Adrenal gland (tissue), 12 donors: Measurements from ENCODE around the gene APBA2. TPM values are rescaled to one million over a fixed set of nuclear protein-coding genes. Genes with fewer than 3 reads are reported as not detected.
"Not testable (repeated sequence)": the region's sequence is repeated elsewhere in the genome, so short reads cannot be mapped to it uniquely, and the experiment has no call there.

ENCODE experiments used
- DNase-seq, 7 donors: peaks; one replicate each; pipeline ENCODE4 v3.0.0-alpha.2; 2019 to 2020
- H3K27ac ChIP-seq, 5 donors: fragments of 200-600 bp; sonication (generic) in 4 of 5; 1 replicate in 3 of 5; 2 replicates in 2 of 5; pipeline versions ENCODE4 v1.5.1 to v1.8.0; 2016 to 2020; ENCODE audit warnings: mild to moderate bottlenecking in 1 of 5
- H3K27me3 ChIP-seq: fragments of 200-600 bp; 2 replicates; pipeline ENCODE4 v1.8.0; 2021
- H3K36me3 ChIP-seq, 2 donors: fragments of 200-600 bp; replicated peaks in 1 of 2; 1 replicate in 1 of 2; 2 replicates in 1 of 2; pipeline versions ENCODE4 v1.5.1 to v1.8.0; 2018 to 2022
- H3K4me1 ChIP-seq, 2 donors: fragments of 200-600 bp; replicated peaks in 1 of 2; 1 replicate in 1 of 2; 2 replicates in 1 of 2; pipeline versions ENCODE4 v1.5.1 to v1.8.0; 2018 to 2021
- H3K4me3 ChIP-seq, 4 donors: fragments of 200-600 bp; sonication (generic) in 3 of 4; one replicate each; pipeline ENCODE4 v1.5.1; 2016 to 2018
- H3K9me3 ChIP-seq, 3 donors: fragments of 200-600 bp; sonication (generic) in 1 of 3; replicated peaks in 1 of 3; 1 replicate in 2 of 3; 2 replicates in 1 of 3; pipeline versions ENCODE4 v1.5.1 to v1.8.0; 2016 to 2021
- CTCF ChIP-seq, 6 experiments: fragments of 450-650 bp in 4 of 6; fragments of 200-600 bp in 2 of 6; sonication (generic) in 1 of 6; IDR thresholded peaks; 1 replicate in 5 of 6; 2 replicates in 1 of 6; pipeline versions ENCODE4 v1.5.1 to v1.8.0; 2016 to 2021; ENCODE audit warnings: antibody characterized with exemption in 6 of 6, mild to moderate bottlenecking in 2 of 6, moderate library complexity in 1 of 6
- POLR2A ChIP-seq, 2 donors: fragments of 450-650 bp; IDR thresholded peaks; one replicate each; pipeline ENCODE4 v1.6.1; 2017; ENCODE audit warnings: antibody characterized with exemption in 2 of 2, mild to moderate bottlenecking in 2 of 2, moderate library complexity in 1 of 2
- WGBS, 4 donors: extraction: QIAGEN DNeasy Blood & Tissue Kit in 2 of 4; methylation state at CpG; one replicate each; pipeline versions ENCODE4 v1.1.5 to v1.1.7; 2013 to 2017; 5-methylcytosine and 5-hydroxymethylcytosine counted together
- intact Hi-C, 2 donors: fragments of 100-400 bp; cut with DNase I; formaldehyde crosslinking; loops; one replicate each; pipeline versions ENCODE4 v1.14.1 to v1.15.0; 2022 to 2023
- polyA plus RNA-seq, 3 donors: library from polyadenylated mRNA; stranded (reverse); fragments of 200-250 nt in 2 of 3; fragments of 350-450 nt in 1 of 3; fragmentation: Illumina TruSeq in 1 of 3; extraction: RNeasy Lipid Tissue Mini Kit (QIAGEN cat#74804) in 1 of 3; gene quantifications; one replicate each; pipeline ENCODE4 v1.2.3, GENCODE V29; 2013 to 2014
- total RNA-seq, 9 donors: library from RNA; depleted of rRNA in 4 of 9; stranded (reverse); fragments of >200 nt in 4 of 9; fragments of 120-200 nt in 1 of 9; fragmentation: NEBNext Ultra II Directional in 1 of 9; extraction: Animal tissue kit (Norgen Biotek cat#: 25700) in 1 of 9; gene quantifications; one replicate each; pipeline versions ENCODE4 v1.1.0 to v1.2.4, GENCODE V29; 2013 to 2023
- donor health status: healthy with polysubstance abuse.
- donor health status: Bipolar disorder and iron deficiency.
- donor health status: DM: yes; HTN: yes; CAD: no.
- donor health status: DM: no; HTN: no; CAD: no.
- donor health status: DM: no; HTN: no; CAD: no.
- donor health status: DM: yes; HTN: yes; CAD: no.

APBA2 gene
- total and polyA plus RNA-seq, 12 donors: 2.1 to 13.2 (median 4.7) TPM

GRCh38 chr15:29101491-29101890, 215.7 kb downstream of the APBA2 start:
- H3K27ac ChIP-seq: no peak overlapping the region
- no peak for TF ChIP-seq POLR2A (IDR thresholded peaks at IDR 0.05)
- no peak for TF ChIP-seq CTCF (IDR thresholded peaks at IDR 0.05)
- H3K9me3 ChIP-seq: no peaks in the 10 kb centered on the region
- intact Hi-C loops: no loop called here
- no peaks in the 10 kb centered on the region for H3K36me3 ChIP-seq
- H3K4me3 ChIP-seq: no peak overlapping the region
- H3K27me3 ChIP-seq: no peaks in the 10 kb centered on the region
- no peak for DNase-seq
- 89 to 97% (median 92%) methylated on average over 8 to 16 of the region's 16 CpGs for WGBS, 4 donors
- H3K4me1 ChIP-seq: peaks cover 0 to 7% of the 10 kb centered on the region in 2 donors

GRCh38 chr15:29102173-29102794, 216.5 kb downstream of the APBA2 start:
- H3K9me3 ChIP-seq, H3K27ac ChIP-seq, H3K36me3 ChIP-seq, H3K27me3 ChIP-seq, intact Hi-C loops, H3K4me1 ChIP-seq, H3K4me3 ChIP-seq: not testable (repeated sequence)
- 75 to 79% (median 77%) methylated on average over 10 of the region's 10 CpGs for WGBS, 4 donors
- peak; percentile 15 to 57 (median 42) for TF ChIP-seq CTCF (IDR thresholded peaks at IDR 0.05)
- peak in 6 of 7 donors; percentile 27 to 34 (median 30) for DNase-seq

GRCh38 chr15:29102911-29103823, 217.4 kb downstream of the APBA2 start:
- H3K36me3 ChIP-seq: no peaks in the 10 kb centered on the region
- intact Hi-C loops: no loop called here
- 43 to 95% (median 66%) methylated on average over 12 to 50 of the region's 51 CpGs for WGBS, 4 donors
- peak in 2 of 7 donors; percentile 14 to 25 for DNase-seq
- TF ChIP-seq CTCF (IDR thresholded peaks at IDR 0.05): no peak
- no peak for TF ChIP-seq POLR2A (IDR thresholded peaks at IDR 0.05)
- no peaks in the 10 kb centered on the region for H3K27me3 ChIP-seq
- H3K27ac ChIP-seq: peak overlapping the region in 1 of 5 donors; percentile 34
- no peaks in the 10 kb centered on the region for H3K9me3 ChIP-seq
- peaks cover 0 to 7% of the 10 kb centered on the region in 2 donors for H3K4me1 ChIP-seq
- H3K4me3 ChIP-seq: peak overlapping the region in 2 of 4 donors; percentile 16 to 44

GRCh38 chr15:29103824-29104565, 218.2 kb downstream of the APBA2 start:
- 24 to 78% (median 48%) methylated on average over 8 to 47 of the region's 47 CpGs for WGBS, 4 donors
- peak overlapping the region in 1 of 5 donors; percentile 34 for H3K27ac ChIP-seq
- no peaks in the 10 kb centered on the region for H3K36me3 ChIP-seq
- peak overlapping the region in 2 of 4 donors; percentile 16 to 44 for H3K4me3 ChIP-seq
- peak; percentile 22 to 85 (median 75) for TF ChIP-seq CTCF (IDR thresholded peaks at IDR 0.05)
- TF ChIP-seq POLR2A (IDR thresholded peaks at IDR 0.05): peak in 1 of 2 donors; percentile 11
- H3K27me3 ChIP-seq: no peaks in the 10 kb centered on the region
- H3K4me1 ChIP-seq: peaks cover 0 to 7% of the 10 kb centered on the region in 2 donors
- intact Hi-C loops: no loop called here
- no peaks in the 10 kb centered on the region for H3K9me3 ChIP-seq
- DNase-seq: peak; percentile 40 to 72 (median 60)
